Activated naive CD4-positive, alpha-beta T cell treated with anti-CD3 and anti-CD28 coated beads, Interleukin-2, amount 50 U/mL, for 24 hours (primary cell): Measurements from ENCODE around the gene ADARB1.
"Not testable (repeated sequence)": the region's sequence is repeated elsewhere in the genome, so short reads cannot be mapped to it uniquely, and the experiment has no call there.

Source experiments
- H3K27ac Mint-ChIP-seq: one replicate; pipeline ENCODE4 v1.8.0; 2021; ENCODE audit warnings: mild to moderate bottlenecking, mixed read lengths
- H3K27me3 Mint-ChIP-seq: one replicate; pipeline ENCODE4 v1.8.0; 2021; ENCODE audit warnings: mixed read lengths
- H3K36me3 Mint-ChIP-seq: one replicate; pipeline ENCODE4 v1.8.0; 2021; ENCODE audit warnings: mixed read lengths
- H3K4me1 Mint-ChIP-seq: one replicate; pipeline ENCODE4 v1.8.0; 2021; ENCODE audit warnings: mixed read lengths
- H3K4me3 Mint-ChIP-seq: one replicate; pipeline ENCODE4 v1.8.0; 2021; ENCODE audit warnings: mild to moderate bottlenecking, mixed read lengths
- H3K9me3 Mint-ChIP-seq: one replicate; pipeline ENCODE4 v1.8.0; 2021; ENCODE audit warnings: mixed read lengths

The ADARB1 gene

DNA sequence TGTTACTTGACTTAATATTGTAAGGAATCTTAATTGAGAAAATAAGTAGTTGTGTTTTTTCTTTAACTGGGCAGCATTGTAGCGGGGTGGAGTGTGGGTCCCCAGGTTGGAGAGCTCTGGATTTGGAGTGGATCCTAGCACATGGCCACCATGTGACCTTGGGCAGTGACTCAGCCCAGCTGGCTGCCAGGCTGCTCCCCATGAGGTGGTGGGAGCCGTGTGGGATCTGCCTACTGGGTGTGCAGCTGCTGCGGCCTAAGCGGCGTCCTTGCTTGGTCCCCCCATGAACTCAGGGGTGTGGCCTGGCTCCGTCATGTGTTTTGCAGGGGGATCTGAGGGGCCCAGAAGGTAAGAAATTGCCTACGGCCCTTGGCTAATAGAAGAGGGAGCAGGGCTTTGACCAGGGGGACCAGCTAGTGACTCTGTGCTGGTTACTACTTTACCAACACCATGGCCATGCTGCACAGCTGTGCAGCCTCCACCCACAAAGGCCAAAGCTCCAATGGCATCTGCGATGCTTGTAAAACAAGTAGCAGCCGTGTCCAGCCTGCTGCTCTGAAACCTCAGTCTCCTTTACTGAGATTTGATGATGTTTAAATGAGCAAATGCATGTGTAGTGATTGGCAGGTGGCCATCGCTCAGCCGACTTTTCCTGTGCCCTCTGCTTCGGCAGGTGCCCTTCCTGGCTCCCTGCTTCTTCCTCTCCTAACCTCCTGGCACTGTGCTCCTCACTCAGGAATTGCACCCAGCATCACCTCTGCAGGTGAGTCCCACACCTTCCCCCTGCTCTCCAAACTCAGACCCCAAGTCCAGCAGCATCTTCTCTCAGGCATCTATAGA lies 68.3 kb downstream of the ADARB1 start:
- Mint-ChIP-seq H3K36me3 (peaks cover 6% of the 10 kb centered on the region), H3K9me3 (no peaks in the 10 kb centered on the region), H3K4me3 (no peak overlapping the region), H3K27ac (no peak overlapping the region), H3K4me1 (peaks cover 16% of the 10 kb centered on the region), H3K27me3 (no peaks in the 10 kb centered on the region)

DNA sequence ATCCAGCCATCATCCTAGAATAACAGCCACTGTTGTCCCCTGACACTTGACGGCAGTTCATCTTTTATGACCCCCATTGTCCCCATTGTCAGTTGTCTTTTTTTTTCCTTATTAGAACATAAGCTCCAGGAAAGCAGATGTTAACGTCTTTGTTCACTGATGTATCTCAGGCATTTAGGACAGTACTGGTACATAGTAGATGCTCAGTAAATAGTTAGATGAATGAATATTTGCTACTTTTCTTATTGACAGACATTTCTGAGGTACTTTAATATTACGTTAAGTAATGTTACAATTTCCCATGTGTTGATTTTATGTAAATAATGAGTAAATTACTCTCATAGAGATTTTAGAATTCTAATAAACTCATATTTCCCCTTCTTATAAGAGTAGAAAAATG lies 69.5 kb downstream of the ADARB1 start:
- Mint-ChIP-seq H3K4me1 (peaks cover 10% of the 10 kb centered on the region), H3K27me3 (no peaks in the 10 kb centered on the region), H3K9me3 (no peaks in the 10 kb centered on the region), H3K27ac (no peak overlapping the region), H3K4me3 (no peak overlapping the region), H3K36me3 (peaks cover 6% of the 10 kb centered on the region)

DNA sequence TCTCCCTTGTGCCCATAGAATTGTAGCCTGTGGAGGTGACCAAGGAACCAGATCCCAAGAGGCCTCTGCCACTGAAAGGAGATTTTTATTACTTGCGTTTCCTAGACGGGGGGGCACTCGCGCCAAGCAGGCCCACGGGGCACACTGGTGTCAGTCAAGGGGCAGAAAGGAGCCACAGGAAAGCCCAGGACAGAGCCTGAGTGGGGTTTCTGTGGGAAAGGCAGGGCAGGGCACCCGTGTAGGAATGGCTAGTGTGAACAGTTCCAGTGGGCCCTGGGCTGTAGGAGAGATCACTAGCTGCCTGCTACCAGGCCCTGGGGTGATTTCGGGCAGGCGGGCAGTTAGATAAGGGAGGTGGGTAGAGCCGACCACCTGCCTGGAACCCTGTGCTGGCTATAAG lies 70.8 kb downstream of the ADARB1 start:
- Mint-ChIP-seq H3K27ac (no peak overlapping the region), H3K4me3 (no peak overlapping the region), H3K36me3 (peaks cover 6% of the 10 kb centered on the region), H3K4me1 (peaks cover 5% of the 10 kb centered on the region), H3K9me3 (no peaks in the 10 kb centered on the region), H3K27me3 (no peaks in the 10 kb centered on the region)

DNA sequence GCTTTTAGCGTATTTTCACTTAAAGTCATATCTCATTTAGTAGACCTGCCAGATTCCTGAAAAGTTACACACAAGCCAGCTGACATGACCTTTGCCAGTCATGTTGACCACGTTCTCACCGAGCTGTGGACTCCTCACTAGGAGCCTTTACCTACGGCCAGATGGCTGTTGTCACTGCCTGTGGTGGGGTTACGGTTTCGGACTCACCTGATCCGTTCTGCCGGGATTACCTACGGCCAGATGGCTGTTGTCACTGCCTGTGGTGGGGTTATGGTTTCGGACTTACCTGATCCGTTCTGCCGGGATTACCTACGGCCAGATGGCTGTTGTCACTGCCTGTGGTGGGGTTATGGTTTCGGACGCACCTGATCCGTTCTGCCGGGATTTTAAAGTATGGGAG lies 71.5 kb downstream of the ADARB1 start:
- H3K27me3 Mint-ChIP-seq, H3K4me1 Mint-ChIP-seq, H3K27ac Mint-ChIP-seq: not testable (repeated sequence)

DNA sequence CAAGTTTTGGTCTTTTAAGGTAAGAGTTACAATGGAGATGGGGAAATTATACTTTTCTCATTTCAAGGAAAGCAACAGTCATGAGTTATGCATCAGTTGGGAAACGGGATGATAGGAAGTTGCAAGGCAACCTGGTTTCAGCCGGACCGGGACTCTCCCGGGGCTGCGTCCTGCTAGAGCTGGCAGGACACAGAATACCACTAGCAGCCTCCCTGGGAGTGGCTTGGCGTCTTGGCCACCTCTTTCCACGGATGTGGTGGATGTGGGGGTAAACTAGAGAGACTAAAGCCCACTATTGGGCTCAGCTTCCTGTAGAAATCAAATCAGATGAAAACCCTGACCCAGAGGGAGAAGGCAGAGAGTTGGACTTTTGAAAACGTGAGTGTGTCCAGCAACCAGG lies 71.9 kb downstream of the ADARB1 start:
- H3K36me3 Mint-ChIP-seq, result peaks cover 6% of the 10 kb centered on the region

More for the DNA sequence above, 71.5 kb downstream of the ADARB1 start:
- not testable (repeated sequence) for H3K4me3 Mint-ChIP-seq, H3K36me3 Mint-ChIP-seq, H3K9me3 Mint-ChIP-seq

DNA sequence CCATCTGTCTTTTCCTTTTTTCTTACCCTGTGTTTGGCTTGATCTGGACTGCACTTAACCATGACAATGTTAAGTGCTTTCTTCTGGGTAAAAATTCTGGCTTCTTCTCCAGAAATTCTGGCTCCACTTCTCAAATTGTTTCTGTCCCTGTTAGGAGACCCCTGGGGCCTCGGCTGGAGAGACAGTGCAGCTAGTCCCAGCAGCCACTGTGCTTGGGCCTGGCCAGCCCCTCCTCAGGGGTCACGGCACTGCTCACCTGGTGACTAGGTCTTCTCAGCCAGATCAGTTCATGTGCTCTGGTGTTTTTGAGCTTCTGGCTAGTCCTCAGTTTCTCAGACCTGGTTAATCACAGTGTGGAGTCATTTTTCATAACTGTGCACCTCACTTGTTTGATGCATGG lies 72.4 kb downstream of the ADARB1 start:
- no peaks in the 10 kb centered on the region for H3K9me3 Mint-ChIP-seq
- H3K27me3 Mint-ChIP-seq, result no peaks in the 10 kb centered on the region
- peaks cover 6% of the 10 kb centered on the region for H3K36me3 Mint-ChIP-seq
- H3K27ac Mint-ChIP-seq, result no peak overlapping the region
- peaks cover 4% of the 10 kb centered on the region for H3K4me1 Mint-ChIP-seq
- H3K4me3 Mint-ChIP-seq, result no peak overlapping the region

More for the DNA sequence above, 71.9 kb downstream of the ADARB1 start:
- no peak overlapping the region for H3K4me3 Mint-ChIP-seq
- no peaks in the 10 kb centered on the region for H3K27me3 Mint-ChIP-seq
- no peak overlapping the region for H3K27ac Mint-ChIP-seq
- H3K4me1 Mint-ChIP-seq, result no peaks in the 10 kb centered on the region
- H3K9me3 Mint-ChIP-seq, result no peaks in the 10 kb centered on the region

DNA sequence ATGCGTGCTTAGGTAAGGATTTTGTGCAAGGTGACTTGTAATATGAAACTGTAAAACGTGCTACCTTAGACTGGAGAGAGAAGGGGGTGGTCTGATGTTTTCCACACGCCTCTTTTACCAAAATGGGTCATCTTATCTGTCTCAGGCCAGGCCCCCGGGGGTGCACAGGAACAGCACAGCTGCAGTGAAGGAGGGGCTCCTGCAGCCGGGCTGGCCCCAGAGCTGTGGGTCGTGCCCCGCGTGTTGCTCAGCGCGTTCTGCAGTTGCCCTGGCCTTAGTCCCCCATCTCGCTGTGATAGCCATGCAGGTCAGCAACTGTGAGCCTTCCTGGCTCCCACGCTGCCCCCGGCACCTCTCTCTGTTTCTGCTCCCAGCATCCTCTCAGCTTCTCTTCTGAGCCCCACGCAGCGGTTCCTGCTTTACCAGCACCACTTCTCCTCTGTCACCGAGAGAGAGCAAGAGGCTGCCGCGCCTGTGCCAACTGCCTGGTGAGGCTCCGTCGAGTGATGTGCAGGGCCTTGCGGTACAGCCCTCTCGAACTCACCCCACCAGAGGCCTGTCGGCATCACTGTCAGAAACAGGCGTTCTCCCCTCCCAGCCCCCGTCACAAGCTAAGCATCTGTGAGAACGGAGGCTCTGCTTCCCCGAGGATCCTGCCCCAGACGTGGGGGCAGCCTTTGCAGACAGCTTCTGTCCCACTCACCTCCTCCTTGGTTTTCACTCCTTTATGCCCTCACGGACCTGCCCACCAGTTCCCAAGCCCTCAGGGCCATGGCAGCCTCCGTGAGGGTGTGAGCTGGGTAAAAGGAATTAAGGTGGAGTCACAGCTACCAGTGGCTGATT lies 73.3 kb downstream of the ADARB1 start:
- Mint-ChIP-seq H3K36me3 (peaks cover 6% of the 10 kb centered on the region), H3K4me3 (no peak overlapping the region), H3K27ac (no peak overlapping the region), H3K9me3 (no peaks in the 10 kb centered on the region), H3K27me3 (no peaks in the 10 kb centered on the region), H3K4me1 (peaks cover 13% of the 10 kb centered on the region)

DNA sequence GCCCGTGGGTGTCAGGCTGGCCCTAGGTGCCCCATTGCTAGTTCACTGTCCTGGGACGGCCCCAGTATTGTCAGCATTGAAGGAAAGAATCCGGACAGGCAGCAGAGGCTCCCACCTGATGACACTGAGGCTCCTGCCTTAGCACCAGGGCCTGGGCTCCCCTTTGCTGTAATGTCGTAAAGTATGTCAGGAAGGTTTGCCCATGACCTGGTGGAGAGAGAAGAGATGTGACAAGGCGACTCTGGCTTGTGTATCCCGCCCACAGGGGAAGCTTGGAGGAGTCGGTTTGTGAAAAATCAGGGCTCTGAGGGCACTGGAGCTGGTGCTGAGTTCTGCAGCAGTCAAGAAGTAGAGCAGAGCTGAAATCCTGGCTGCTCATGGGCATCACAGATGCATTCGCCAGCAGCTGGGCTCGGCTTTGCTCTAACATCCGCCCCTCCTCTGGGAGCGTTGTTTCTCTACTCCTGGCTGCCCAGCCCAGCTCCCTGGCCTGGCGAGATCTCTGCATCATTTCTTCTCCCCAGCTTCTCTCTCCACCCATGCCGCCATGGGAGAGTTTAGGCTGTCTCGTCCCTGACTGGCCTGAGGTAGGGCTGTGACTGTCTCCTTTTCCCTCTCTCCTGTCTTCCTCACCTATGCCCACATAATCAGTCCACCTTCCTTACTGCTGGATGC lies 74.1 kb downstream of the ADARB1 start:
- Mint-ChIP-seq H3K4me1 (peaks cover 20% of the 10 kb centered on the region), H3K36me3 (peaks cover 6% of the 10 kb centered on the region), H3K27me3 (no peaks in the 10 kb centered on the region)

DNA sequence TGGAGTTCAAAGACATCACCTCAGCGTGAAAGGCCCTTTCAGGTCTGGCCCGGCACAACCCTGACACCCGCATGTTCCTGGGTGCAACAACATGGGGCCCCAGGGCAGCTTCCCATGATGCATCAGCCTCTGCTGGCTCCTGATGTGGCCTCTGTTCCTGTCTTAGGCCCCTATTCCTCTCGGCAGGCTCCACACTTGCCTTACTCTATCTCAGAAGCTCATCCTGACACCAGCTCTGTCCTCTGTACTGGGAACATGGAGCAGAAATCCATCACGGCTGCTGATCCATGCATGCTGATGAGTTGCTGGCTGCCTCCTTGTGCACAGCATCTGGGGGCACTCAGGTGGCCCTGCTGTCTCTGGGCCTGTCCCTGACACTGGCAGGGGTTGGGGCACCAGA lies 74.6 kb downstream of the ADARB1 start:
- no peaks in the 10 kb centered on the region for H3K9me3 Mint-ChIP-seq
- no peak overlapping the region for H3K27ac Mint-ChIP-seq
- H3K4me3 Mint-ChIP-seq, result no peak overlapping the region
- peaks cover 25% of the 10 kb centered on the region for H3K4me1 Mint-ChIP-seq
- peaks cover 3% of the 10 kb centered on the region for H3K36me3 Mint-ChIP-seq
- H3K27me3 Mint-ChIP-seq, result no peaks in the 10 kb centered on the region

More for the DNA sequence above, 74.1 kb downstream of the ADARB1 start:
- Mint-ChIP-seq H3K9me3 (no peaks in the 10 kb centered on the region), H3K4me3 (no peak overlapping the region), H3K27ac (no peak overlapping the region)

DNA sequence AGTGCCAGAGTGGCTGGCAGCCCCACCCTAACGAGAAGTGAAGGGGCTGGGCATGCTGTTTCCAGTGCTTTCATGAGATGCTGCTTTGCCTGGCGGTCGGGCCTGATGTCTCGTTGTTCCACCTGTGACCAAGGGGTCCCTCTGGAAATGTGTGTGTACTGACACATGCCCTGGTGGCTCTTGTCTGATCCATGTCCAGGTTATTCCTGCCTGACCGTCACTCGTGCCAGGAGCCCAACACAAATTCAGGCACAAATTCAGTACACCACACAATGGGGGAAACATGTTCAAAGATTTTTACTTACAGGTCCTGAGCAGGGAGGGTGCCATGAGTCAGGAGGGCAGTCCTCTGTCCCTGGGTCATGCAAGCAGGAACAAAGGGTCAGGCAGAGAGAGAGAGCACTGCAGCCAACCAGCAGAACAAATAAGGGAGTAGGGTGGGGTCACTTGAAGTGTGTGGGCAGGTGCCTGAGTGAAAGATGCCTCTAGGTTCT lies 76.3 kb downstream of the ADARB1 start:
- no peak overlapping the region for H3K27ac Mint-ChIP-seq
- H3K4me1 Mint-ChIP-seq, result peaks cover 41% of the 10 kb centered on the region
- H3K9me3 Mint-ChIP-seq, result no peaks in the 10 kb centered on the region
- H3K36me3 Mint-ChIP-seq, result peaks cover 3% of the 10 kb centered on the region
- no peaks in the 10 kb centered on the region for H3K27me3 Mint-ChIP-seq
- no peak overlapping the region for H3K4me3 Mint-ChIP-seq

DNA sequence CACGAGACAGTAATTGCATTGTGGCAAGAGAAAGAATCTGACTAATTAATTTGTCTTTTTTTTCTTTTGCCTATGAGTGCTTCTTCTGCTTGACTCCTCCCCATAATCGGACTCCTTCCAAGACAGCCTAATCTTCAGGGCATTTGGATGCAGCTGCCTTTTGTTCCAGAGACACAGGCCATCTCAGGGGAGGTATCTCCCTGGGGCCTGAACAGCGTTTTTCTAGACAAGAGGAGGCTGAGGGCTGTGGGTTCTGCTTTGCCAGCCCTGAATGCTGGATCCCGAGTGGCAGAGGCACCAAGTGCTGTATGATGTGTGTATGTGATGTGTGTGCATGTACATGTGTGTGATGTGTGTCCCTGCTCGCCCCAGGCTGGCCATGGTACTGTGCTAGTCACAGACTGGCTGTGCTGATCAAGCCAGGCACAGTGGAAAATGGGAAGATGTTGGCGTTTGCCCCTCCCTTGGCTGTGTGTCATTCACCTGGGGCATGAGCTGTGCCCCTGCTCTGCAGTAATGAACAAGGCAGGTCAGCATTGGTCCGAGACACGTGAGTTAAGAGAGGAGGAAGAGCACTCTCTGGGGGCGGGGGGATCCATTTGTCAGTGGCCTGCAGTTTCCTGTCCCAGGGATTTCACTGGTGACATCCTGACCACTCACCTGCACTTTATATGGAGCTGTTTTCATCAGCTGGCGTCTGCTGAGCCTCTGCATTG lies 77.2 kb downstream of the ADARB1 start:
- Mint-ChIP-seq H3K27me3 (no peaks in the 10 kb centered on the region), H3K36me3 (no peaks in the 10 kb centered on the region), H3K9me3 (no peaks in the 10 kb centered on the region), H3K4me1 (peaks cover 41% of the 10 kb centered on the region), H3K4me3 (peak overlapping the region; percentile 46), H3K27ac (no peak overlapping the region)

DNA sequence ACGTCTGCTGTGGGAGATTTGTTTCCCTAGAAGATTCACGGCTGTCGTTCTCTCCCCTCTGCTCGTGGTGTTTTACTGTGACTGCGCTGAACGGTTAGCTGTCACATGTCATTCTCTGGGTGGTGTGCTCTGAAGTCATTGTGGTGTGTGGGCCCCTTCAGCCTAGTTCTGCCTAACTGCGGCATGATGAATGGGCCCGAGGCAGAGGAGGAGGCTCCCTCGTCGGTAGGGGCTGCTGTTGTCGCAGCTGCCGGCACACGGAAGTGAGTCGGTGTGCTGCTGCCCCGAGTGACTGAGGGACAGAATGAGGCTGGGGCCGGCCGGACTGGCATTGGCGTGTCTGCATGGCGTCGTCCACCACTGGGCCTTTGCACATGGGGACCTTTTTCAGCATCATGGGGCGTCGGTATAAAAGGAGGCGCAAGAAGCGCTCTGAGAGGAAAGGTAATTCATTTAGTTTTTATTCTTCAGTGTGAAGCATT lies 77.9 kb downstream of the ADARB1 start:
- H3K36me3 Mint-ChIP-seq, result no peaks in the 10 kb centered on the region
- peak overlapping the region; percentile 75 for H3K4me3 Mint-ChIP-seq
- H3K9me3 Mint-ChIP-seq, result no peaks in the 10 kb centered on the region
- H3K27ac Mint-ChIP-seq, result peak overlapping the region; percentile 9
- no peaks in the 10 kb centered on the region for H3K27me3 Mint-ChIP-seq
- H3K4me1 Mint-ChIP-seq, result peaks cover 41% of the 10 kb centered on the region

DNA sequence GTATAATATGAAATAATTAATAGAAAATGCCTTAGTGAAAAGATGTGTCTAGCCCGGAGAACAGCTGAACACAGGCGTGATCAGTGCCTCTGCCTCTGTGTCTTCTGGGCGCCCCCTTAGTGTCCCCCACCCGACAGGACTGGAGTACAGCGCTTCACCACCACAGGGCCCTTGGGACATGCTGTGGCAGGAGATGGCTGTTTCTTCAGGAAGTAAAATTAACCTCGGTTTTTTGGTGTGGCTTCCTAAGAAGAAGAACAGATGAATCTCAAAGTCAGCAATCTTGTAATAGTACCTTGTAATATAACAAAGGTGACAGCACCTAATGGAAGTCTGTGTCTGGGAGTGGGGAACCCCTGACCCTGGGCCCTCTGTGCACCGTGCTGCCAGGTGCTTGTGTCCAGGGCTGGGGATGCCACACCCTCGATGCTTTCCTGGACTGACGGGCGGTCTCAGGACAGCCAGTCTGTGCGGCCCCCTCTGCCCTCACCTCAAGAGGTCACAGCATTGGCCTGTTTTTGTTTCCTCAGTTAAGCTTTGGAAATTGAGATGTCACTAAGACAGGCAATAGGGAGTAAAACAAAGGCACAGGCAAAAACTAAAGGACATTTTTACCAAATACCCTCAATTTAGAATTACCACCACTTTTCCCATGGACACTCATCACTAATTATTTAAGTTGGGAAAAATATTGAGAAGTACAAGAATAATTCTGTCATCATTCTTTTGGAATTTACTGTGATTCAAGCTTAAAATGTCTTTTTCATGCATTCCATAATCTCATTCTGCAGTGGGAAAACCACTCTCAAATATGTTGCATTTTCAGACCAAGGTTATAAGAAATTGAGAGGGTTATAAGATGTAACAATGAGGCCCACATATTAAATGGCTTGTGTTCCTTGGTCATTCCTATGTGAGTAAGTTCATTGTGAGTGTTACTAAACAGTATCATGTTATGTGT lies 79.3 kb downstream of the ADARB1 start:
- Mint-ChIP-seq H3K4me1 (peaks cover 41% of the 10 kb centered on the region), H3K36me3 (peaks cover under 1% of the 10 kb centered on the region), H3K4me3 (peak overlapping the region; percentile 19), H3K27ac (peak overlapping the region; percentile 72), H3K9me3 (no peaks in the 10 kb centered on the region), H3K27me3 (no peaks in the 10 kb centered on the region)
